GM18520 (cell line): ENCODE measurements around the gene HACD4.
A peak's percentile ranks its signal among the peaks of the same experiment; 100 is the strongest.
"Not testable (repeated sequence)": the region's sequence is repeated elsewhere in the genome, so short reads cannot be mapped to it uniquely, and the experiment has no call there.

ENCODE experiments used
- ATAC-seq: cut with Tn5 transposase; IDR thresholded peaks from one replicate; pipeline ENCODE4 v1.9.1; 2021; ENCODE audit not compliant: unreplicated experiment

The HACD4 gene

DNA sequence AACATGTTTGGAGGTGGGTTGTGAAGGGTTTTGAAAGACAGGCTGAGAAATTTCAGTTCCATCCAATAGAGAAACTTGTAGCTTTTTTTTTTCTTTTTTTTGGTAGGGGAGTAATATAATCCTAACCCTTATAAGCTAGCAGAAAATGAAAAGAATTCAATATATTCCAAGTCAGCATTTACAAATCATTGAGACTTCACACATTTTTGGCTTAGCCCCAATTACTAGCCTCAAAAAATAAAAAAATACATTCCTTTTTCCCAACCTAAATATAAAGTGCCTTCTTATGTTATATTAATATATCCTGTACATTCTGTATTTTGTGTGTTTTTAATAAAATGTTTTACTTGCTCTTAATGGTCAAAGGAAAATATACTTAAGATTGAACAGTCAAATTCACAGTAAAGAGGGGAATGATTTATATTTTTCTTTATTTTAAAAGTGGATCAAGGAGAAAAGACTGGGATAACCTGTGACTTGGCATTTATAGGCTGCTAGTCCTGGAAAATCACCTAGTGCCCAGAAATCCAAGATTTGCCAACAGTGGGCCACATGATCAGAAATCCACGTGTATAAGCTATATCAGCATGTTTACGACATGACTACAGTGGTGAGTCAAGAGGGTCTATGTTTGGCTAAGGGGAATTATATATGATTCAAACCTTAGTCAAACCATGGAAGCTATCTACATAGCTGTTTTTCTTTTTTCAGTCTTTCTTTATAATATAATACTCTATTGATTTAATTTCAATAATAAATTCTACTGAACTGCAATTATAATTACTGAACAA is 14.5 kb downstream of the HACD4 start:
- ATAC-seq = no peak

- no peak for ATAC-seq
Measured at GRCh38 chr9:21015995-21016394, 15.4 kb downstream of the HACD4 start.

DNA sequence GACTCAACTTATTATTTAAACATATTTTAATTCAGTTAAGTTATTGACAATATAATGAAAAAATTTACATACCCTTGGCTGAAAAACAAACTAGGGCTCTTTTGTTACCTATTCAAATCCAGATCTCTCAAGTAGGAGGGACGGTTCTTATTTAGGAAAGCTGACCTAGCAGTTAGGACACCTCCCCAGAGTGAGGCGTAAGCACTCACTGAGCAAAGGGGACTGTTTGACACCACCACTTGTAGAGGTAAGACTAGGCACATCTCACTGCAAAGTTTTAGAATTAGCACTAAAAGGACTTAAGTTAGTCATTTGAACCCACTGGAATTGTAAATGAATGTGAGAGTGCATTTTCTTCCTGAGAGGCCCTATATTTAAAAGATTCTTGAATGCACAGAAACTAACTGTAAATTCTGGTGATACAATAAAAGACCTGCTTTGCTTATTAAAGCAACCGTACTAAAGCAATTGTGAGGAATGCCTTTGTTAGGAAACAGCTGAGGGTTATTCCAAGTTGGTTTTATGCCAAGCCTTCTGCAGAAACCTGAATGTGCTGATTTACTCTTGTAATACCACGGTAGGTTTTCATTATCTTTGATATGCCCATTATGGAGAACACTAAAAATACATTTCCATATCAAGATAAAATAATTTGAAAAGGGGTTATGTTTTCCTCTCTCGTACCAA is 16.2 kb downstream of the HACD4 start:
- ATAC-seq = no peak

DNA sequence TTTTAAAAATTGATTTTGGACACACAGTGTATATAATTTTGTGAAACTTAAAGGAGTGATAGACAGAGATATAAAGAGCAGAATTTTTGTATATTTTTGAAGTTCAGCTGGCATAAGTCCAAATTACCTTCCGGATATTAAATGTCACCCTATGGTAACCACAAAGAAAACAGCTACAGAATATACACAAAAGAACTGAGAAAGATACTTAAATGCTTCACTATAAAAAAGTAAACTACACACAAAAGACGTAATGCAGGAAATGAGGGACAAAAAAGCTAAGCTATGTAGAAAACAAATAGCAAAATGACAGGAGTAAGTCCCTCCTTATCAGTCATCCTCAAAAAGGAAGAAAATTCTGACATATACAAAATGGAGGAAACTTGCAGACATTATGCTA is 29.4 kb downstream of the HACD4 start:
- ATAC-seq = no peak

GRCh38 chr9:21001581-21001980 is 29.9 kb downstream of the HACD4 start:
- no peak for ATAC-seq

- peak; percentile 66 for ATAC-seq
Measured at GRCh38 chr9:20997503-20998076, 33.9 kb downstream of the HACD4 start.

- ATAC-seq = no peak
Measured at GRCh38 chr9:20996809-20997208, 34.6 kb downstream of the HACD4 start.

DNA sequence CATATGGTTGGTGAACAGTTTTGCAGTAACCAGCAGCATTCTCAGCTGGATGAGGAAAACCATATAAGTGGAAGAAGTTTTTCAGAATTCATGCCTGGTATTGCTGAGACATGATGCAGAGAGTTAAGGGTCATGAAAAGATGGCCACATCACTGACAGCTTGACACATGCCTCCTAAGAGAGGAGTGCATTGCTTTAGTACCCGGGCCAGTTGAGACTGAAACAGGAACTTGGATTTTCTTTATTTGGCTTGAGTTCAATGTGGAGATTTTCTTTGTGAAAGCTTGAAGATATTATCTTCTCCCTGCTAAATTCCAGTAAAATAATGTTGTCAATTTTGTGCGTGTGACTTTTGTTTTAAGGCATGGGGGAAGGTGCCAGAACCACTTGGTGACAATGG is 35.8 kb downstream of the HACD4 start:
- ATAC-seq = no peak

DNA sequence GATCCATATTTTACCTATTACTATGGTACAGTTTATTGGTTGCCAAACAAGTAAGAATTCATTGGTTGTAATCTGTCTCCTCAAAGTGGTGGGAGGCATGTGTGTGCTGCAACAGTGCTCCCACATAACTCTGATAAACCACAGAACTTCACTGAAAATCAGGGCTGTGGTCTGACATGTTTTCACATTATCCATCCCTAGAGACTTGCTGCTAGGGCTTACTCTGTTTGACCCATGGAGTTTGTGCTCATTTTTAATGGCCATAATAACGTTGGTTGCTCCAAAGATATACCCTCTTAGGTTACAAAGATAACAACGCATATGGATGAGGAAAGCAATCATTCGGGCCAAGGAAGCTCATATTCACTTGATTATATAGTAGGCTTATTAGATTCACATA is 37.0 kb downstream of the HACD4 start:
- ATAC-seq = no peak

DNA sequence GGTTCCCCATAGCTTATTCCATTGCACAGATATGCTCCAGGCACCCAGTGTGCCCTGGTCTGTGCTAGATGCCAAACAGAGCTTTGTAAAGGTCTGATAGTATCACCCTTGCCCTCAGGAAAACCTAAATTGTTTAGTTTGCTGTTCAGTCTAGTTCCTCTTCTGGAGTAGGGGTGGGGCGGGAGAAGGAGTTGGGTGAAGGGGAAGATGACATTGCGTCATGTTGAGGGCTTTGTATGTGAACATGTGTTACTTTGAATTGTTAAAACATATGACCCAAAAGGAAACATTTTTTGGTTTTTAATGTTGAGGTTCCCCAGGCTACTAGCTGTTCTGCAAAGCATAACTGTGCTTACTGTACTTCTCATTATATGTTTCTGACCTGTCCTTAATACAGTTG is 40.6 kb downstream of the HACD4 start:
- ATAC-seq = no peak

DNA sequence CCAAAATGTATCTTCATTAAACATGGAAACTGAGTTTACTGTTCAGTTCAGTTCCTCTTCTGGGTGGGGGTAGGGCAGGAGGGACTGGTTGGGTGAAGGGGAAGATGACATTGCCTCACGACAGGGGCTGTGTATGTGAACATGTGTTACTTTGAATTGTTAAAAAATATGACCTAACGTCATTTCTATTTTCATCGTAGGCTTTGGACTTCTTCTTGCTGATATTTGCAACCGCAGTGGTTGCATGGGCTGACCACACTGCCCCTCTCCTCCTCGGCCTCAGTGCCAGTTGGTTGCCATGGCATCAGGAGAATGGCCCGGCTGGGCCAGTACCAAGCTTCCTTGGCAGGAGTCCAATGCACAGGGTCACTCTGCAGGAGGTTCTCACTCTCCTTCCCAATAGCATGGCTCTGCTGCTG is 41.5 kb downstream of the HACD4 start:
- ATAC-seq = no peak

DNA sequence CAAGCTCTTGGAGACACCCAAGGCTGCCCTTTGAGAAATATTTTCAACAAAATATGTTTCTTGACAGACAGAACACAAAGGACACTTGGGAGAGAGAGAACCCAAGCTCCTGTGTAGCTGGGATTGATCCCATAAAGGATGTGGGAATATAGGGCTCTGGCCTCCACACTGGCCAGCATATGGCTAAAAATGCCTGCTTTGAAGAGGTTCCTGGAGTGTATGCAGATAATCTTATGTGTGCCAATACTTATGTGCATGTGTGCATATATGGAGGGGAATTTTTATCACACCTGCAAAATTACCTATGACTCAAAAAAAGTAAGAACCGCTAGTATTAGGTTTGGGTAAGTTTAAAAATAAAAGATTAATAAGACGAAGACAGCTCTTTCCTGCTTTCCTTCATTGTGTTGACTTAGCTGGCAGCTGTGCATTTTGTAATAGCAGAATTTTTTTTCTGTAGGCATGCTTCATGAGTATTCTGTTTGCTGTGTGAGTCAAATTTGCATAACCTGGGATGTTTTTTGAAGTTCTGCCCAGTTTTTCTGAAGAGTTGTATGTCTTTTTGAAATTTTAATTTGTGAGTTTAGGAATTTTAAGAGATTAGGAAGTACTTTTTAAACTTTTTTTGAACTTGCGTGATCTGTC is 42.6 kb downstream of the HACD4 start:
- ATAC-seq = no peak

- ATAC-seq = no peak
Measured at GRCh38 chr9:20988061-20988460, 43.4 kb downstream of the HACD4 start.

GRCh38 chr9:20987521-20987920 is 43.9 kb downstream of the HACD4 start:
- ATAC-seq = no peak

GRCh38 chr9:20985851-20986600 is 45.4 kb downstream of the HACD4 start:
- no peak for ATAC-seq

GRCh38 chr9:20984506-20984905 is 46.9 kb downstream of the HACD4 start:
- no peak for ATAC-seq

DNA sequence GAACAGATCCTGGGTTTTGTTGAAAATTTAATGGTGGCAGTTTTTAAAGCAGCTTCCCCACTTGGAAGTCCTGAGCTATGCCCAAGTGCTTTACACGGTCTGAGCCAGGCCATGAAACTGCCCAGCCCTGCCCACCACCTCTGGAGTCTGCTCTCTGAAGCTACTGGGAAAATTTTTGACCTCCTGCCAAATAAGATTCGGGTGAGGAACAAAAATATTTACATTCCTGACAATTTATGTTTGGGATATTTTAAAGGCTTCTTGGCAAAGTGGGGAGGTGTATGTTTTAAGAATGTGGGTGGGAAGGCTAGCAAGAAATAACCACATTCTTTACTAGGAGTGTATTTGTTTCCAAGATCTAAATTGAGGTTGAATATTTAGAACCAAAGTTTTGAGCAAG is 50.0 kb downstream of the HACD4 start:
- no peak for ATAC-seq

GRCh38 chr9:20980832-20981455 is 50.5 kb downstream of the HACD4 start:
- ATAC-seq = peak; percentile 54

DNA sequence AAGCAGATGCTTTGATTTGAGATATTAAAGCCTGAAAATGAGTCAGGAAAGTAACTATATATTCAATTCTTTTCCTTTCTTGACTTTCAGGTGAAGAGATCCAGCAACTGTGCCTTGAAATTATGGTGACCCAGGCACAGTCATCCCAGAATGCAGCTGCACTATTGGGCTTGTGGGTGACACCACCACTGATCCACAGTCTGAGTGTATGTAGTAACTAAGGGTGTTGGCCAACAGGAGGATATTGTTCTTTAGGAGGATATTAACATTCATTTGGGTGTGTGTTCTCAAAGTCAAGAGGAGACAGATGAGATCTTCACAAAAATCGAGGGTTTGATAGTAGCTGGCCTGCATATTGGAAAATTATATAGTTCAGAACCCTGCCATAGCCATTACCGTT is 53.2 kb downstream of the HACD4 start:
- ATAC-seq = no peak

DNA sequence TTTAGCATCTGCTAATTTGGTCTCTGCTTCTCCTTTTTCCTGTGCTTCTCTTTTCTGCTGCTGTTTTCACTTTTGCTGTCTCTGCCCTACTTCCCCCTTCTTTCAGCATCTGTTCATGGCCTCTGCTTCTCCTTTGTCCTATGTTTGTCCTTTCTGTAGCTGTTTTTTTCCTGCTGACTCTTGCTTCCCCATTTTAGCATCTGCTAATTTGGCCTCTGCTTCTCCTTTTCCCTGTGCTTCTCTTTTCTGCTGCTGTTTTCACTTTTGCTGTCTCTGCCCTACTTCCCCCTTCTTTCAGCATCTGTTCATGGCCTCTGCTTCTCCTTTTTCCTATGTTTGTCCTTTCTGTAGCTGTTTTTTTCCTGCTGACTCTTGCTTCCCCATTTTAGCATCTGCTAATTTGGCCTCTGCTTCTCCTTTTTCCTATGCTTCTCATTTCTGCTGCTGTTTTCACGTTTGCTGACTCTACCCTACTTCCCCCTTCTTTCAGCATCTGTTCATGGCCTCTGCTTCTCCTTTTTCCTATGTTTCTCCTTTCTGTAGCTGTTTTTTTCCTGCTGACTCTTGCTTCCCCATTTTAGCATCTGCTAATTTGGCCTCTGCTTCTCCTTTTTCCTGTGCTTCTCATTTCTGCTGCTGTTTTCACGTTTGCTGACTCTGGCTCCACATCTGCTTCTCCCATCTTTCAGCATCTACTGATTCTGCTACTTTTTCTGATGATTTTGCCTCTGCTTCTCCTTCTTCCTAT is 57.1 kb downstream of the HACD4 start:
- ATAC-seq = not testable (repeated sequence)
